Right kidney (tissue), 1 donor: ENCODE results near the gene ST3GAL3.

Source experiments
- DNase-seq: peaks from one replicate; pipeline ENCODE4 v3.0.0-alpha.2; 2016

Gene ST3GAL3

GRCh38 chr1:43914576-43915525, 207.5 kb downstream of the ST3GAL3 start:
- DNase-seq, result no peak

- DNase-seq, result no peak
These were observed 212.6 kb downstream of the ST3GAL3 start for GRCh38 chr1:43919906-43920305.

DNA sequence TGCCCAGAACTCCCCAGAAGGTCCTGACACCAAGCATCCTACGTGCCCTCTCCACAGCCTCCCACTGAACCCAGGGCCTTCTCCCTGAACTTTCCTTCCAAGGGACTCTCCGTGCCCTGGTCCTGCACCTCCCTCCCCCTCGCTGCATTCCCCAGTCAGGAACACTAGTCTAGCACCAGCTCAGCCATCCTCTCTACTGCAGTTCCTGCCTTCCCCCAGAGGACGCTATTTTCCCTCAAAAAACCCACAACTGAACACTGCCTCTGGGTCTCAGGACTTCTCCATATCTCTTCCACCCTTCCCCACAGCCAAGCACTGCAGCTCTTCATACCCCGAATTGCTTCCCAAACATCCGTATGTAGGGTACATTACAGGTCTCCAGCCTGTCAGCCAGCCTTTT, 213.7 kb downstream of the ST3GAL3 start:
- no peak for DNase-seq

- no peak for DNase-seq
These were observed 217.2 kb downstream of the ST3GAL3 start for GRCh38 chr1:43924516-43924915.

DNA sequence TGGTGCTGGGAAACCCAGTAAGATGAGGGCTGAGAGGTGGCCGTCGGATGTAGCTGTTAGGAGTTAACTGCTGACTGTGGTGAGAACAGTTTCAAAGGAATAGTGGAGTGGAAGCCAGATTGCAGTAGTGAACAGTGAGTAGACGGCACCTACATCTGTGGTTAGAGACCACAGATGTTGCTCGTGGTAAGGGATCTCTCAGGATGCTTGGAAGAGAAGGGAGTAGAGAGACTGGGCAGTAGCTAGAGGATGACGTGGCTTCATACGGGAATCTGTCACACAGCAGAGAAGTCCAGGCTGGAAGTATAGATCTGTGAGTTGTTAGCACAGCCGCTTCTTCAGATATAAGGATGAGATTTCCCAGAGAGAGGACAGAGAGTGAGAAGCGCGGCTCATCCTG, 218.5 kb downstream of the ST3GAL3 start:
- no peak for DNase-seq

- DNase-seq, result no peak
These were observed 223.0 kb downstream of the ST3GAL3 start for GRCh38 chr1:43930168-43930948.

GRCh38 chr1:43930949-43931275, 223.6 kb downstream of the ST3GAL3 start:
- no peak for DNase-seq

DNA sequence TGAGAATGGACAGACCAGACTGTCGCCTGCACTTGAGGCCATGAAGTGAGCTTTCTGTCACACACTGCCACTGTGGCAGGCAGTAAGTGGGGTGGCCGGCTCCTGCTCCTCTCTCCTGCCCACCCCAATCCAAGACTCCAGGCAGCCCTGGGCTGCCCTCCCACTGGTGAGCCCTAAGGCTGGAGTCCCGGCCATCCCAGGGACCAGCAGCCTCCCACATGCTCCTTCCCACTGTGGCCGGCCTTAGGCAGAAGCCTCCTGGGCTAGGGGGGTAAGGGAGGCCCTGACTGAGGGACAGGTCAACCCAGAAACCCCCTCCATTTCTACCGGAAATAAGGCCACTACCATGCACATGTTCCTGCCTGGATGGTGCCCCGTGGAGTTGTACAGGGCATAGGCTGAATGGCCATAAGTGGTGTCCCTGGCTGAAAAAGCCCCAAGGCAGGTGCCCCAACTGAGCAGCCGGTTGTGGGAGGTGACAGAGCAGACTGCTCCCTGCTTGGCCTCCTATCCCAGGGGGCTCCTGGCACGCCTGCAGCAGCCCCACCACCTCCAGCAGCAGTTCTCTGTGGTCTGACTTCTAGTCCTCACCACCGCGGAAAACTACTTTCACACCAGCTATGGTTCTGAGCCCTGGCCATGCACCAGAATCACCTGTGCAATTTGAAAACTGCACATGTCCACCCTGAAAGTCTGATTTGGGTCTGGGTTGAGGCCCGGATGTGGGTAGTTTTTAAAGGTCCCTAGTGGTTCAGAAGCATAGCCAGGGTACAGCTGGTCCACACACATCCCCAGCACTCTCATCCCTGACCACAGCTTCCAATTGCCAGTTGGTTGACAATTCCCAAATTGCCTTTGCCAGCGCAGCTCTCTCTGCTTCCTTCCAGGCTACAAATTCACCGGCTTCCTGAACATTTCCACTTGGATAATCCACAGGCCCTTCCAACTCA, 224.7 kb downstream of the ST3GAL3 start:
- DNase-seq, result no peak

GRCh38 chr1:43932786-43933385, 225.6 kb downstream of the ST3GAL3 start:
- DNase-seq, result no peak

DNA sequence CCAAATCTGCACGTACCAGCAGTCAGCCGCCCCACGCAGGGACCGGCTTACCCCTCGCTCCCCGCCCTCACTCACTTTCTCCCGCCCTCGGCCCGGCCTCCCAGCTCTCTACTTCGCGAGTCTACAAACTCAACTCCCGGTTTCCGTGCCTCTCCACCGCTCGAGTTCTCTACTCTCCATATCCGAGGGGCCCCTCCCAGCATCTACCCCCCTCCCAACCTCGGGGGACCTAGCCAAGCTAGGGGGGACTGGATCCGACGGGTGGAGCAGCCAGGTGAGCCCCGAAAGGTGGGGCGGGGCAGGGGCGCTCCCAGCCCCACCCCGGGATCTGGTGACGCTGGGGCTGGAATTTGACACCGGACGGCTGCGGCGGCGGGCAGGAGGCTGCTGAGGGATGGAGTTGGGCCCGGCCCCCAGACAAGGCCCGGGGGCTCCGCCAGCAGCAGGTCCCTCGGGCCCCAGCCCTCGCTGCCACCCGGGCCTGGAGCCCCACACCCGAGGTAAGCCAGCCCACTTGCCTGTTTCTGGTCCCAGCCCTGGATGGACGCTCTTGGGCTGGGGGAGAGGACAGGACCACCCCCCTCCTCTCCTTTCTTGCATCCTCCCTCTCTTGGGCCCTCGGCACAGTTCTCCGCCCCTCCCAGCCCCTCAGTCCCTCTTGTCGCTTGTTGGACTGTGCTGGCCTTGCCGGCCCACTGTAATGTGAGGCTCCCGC, 226.2 kb downstream of the ST3GAL3 start, which contains the start of gene ARTN:
TSS of gene ARTN (plus strand) at position 416 of the 715 bp plus-strand sequence. CDS start 1,856 bp downstream, outside the sequence.
- peak; percentile 79 for DNase-seq

DNA sequence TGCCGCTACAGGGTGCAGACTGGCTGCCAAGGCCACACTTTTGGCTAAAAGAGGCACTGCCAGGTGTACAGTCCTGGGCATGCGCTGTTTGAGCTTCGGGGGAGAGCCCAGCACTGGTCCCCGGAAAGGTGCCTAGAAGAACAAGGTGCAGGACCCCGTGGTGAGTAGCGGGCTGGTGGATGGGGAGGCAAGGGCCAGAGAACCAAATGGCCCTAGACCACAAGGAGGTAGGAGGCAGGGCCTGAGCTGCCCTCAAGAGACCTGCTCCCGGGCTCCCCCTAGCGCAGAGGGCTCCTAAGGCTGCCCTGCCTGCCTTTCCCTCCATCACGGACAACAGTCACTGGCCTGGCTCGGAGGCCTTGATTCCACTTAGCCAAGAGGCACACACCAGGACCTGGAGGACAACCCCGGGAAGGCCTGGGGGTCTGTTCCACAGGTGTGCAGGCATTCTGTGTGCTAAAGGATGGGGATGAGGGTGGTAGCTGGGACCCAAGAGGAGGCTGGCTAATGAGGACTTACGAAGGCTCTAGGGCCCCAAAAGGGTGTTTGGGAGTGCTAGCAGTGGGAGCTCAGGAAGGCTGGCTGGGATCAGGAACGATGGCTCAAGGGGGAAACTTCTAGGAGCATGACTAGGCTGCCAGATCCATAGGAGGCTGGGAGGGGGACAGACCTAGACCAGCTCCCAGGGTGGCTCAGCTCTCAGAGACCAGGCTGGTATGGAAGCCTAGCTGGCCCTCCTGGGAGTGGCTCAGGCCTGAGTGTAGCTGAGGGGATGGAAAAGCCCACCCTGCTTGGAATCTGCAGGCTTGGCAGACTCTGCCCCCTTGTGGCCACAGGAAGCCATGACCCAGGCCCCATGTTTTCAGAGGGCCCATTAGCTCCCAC, 227.0 kb downstream of the ST3GAL3 start:
- peak; percentile 67 for DNase-seq

GRCh38 chr1:43934986-43935324, 227.6 kb downstream of the ST3GAL3 start:
- no peak for DNase-seq

DNA sequence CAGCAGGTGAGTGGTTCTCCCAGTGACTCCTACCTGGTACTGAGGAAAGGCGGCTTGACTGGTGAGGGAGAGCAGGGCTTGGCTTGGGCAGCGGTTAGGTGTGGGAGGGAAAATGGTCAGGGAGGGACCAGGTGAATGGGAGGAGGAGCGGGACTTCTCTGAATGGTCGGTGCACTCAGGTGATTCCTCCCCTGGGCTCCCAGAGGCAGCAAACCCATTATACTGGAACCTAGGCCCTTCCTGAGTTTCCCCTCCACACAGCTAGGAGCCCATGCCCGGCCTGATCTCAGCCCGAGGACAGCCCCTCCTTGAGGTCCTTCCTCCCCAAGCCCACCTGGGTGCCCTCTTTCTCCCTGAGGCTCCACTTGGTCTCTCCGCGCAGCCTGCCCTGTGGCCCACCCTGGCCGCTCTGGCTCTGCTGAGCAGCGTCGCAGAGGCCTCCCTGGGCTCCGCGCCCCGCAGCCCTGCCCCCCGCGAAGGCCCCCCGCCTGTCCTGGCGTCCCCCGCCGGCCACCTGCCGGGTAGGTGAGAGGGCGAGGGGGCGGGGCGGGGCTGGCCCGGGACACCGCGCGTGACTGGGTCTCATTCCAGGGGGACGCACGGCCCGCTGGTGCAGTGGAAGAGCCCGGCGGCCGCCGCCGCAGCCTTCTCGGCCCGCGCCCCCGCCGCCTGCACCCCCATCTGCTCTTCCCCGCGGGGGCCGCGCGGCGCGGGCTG, 228.5 kb downstream of the ST3GAL3 start:
- DNase-seq, result peak; percentile 54

GRCh38 chr1:43936431-43937151, 229.3 kb downstream of the ST3GAL3 start:
- peak; percentile 74 for DNase-seq

GRCh38 chr1:43937179-43937865, 230.0 kb downstream of the ST3GAL3 start:
- no peak for DNase-seq

- DNase-seq, result no peak
These were observed 231.0 kb downstream of the ST3GAL3 start for GRCh38 chr1:43938383-43938782.

GRCh38 chr1:43938892-43939587, 231.7 kb downstream of the ST3GAL3 start:
- no peak for DNase-seq
